ENCODE results near the gene PDE10A.

Gene PDE10A

DNA sequence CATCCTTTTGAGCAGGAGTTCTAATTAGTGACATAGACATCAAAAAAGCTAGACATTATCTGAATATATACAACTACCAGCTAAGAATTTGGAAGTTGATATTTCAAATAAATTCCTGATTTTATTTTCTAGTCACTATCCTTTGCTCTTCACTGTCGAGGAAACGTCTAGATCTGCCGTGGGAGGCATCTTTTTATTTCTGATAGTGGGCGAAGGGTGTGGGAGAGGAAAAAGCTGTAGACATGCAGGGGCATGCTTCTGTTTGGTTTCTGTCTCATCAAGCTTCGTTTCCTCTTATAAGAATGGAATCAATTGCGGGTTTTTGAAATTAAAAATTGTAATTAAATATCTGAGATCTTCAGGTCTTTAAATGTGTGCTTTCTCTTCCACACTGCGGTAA, 337.4 kb downstream of the PDE10A start:
- FAIRE-seq: no peak

DNA sequence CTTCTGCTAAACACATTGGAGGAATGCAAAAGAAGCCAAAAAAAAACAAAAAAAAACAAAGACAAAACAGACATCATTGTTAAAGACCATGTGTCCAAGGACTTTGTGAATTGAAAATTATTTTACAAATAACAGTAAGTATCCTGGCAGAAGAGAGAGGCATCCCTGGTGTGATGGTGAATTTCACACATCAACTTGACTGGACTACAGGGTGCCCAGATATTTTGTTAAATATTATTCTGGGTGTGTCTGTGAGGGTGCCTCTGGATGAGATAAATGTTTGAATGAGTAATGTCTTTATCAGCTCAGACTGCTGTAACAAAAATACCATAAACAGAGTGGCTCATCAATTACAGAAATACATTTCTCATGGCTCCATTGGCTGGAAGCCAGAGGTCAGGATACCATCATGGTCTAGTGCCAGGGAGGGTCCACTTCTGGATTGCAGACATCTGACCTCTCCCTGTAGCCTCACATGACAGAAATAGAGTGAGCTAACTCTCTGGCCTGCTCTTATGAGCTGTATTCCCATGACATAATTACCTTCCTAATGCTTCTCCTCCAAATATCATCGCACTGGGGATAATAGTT, 341.4 kb downstream of the PDE10A start:
- FAIRE-seq: no peak

DNA sequence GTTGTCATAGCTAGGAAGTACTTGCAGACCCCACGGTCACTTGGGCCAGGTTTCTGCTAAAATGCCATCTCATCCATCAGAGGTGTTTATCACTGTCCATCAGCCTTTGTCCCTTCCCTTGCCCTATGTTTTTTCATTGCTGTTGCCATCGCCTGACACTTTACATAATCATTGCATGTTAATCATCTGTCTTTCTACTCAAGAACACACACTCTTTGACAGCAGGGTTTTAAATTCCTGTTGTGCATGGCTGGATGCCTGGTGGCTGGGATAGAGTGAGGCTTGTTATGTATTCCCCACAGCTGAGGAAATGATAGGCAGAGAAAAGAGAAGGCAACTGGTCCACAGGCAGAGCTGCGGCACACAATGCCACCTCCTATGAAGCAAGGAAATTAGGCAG, 341.9 kb downstream of the PDE10A start:
- no peak for FAIRE-seq

DNA sequence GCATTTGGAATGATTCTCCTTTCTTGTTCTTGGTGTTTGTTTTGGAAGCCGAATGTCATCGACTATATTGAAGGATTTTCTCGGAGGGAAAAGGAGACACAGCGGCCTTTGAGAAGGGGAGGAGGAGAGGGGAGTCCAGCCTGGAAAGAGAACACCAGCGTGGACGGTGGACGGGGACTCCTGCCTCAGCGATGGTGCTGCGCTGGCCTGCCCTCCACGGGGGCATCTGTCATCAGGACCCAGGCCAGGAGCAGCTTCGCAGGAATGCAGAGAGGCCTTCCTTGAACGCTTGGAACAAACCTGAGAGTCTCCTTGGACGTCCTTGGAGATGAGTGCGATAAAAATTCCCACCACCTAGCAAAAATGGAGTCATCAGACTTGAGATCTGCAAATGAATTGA, 345.3 kb downstream of the PDE10A start:
- no peak for FAIRE-seq

DNA sequence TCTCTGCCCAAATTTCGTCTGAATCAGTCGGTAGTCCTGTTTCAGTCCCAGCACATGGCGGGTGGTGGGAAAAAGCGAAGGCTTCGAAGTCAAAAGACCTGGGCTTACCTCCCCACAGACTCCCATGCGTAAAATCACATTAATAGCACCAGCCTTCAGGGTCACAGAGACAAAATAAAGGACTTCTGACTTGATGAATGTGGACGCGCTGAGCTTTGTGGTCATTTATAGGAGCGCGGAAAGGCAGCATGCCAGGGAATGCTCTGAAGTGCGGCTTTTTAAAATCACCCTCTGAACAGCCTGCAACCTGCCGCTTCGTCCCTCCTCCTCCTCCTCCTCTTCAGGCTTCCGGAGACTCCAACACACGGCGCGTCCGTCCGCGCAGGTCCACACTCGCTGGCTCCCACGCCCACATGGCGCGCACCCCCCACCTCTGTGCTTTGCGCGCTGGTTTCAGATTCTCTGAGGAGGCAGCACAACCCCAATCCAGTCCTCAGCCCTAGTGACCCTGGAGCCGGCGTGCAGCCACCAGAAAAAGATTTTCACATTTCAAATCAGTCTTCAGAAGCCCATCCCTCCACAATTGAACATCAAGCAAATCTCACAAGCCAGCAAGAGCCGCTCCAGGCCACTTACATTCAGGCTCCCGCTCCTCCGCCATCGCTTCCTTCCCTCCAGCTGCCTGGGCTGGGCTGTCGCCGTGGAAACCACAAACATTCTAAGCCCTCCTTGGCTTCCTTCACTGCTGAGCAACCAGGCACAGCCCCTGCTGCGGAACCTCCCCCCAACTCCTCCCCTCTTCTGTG, 353.9 kb downstream of the PDE10A start, which contains the start of gene C6orf118:
TSS of gene C6orf118 (minus strand) at position 680 of the 806 bp plus-strand sequence. CDS start at position 661, 19 bp downstream.
- no peak for FAIRE-seq

DNA sequence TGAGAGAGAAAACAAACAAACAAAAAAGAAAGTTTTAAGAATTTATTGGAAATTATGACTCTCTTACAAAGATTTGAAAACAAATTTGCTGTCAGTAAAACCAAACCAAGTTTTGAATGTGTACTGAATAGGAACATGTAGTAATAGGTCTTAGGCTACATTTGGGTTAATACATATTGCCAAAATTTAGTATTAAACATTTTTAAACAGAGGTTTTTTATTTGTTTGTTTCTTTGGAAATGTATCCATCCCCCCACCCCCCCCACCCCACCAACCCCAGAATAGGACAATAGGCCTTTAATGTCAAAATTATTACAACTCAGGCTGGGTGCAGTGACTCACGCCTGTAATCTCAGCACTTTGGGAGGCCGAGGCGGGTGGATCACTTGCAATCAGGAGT, 356.1 kb downstream of the PDE10A start:
- no peak for FAIRE-seq

DNA sequence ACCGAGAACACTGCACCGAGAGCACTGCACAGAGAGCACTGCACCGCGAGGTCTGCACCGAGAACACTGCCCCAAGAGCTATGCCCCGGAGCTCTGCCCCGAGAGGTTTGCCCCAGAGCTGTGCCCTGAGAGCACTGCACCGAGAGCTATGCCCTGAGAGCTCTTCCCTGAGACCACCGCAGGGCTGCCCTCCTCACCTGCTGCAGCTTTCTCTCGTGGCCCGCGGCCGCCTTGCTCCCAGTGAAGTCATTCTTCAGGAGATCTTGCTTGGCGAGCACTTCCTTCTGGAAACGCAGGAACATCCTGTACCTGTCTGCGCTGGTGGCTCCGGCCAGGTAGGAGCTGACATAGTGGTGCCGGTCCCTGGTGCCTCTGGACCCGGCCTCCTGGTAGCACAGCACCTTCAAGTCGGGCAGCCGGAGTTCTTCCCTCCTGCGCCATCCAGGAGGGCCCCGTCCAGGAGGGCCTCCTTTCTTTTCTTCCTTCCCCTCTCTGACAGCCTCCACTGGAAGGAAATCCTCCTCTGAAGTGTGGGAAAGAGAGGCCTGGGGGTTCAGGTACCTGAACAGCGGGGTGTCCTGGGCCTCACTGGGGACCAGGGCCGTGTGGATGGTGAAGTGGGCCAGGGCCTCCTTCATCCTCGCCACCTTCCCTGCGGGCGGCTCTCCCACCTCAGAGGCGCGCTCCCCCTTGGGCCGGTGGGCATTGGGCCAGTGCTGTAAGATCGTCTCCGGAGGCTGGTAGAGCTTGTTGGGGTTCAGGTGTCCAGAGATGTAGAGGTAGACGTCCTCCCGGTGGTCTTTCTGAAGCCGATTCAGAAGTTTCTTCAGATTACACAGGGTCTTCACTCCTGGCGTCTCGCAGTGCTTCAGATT, 361.4 kb downstream of the PDE10A start:
- FAIRE-seq: no peak

DNA sequence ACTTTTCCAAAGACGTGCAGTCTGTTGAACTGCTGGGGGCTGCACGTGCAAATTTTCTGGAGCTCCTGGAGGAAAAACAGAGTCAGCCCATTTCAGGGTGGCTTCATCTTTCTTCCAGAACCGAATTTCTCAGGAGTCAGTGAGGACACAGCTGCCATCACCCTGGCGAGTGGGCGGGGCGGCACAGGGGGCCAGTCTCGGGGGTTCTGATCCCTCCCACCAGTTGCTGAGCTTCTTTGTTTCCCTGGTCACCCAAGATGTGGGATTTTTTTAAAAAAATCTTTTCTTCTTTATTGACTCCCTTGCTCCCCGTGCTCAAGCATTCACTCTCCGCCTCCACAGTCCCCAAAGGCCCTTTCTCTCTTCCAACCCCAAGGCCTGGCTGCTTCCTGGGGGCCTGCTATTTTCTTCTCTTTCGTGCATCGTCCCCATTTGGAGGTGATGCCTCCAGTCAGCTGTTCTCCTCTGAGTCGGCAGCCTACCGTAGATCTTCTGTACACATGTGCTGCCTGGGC, 362.6 kb downstream of the PDE10A start:
- FAIRE-seq: no peak

DNA sequence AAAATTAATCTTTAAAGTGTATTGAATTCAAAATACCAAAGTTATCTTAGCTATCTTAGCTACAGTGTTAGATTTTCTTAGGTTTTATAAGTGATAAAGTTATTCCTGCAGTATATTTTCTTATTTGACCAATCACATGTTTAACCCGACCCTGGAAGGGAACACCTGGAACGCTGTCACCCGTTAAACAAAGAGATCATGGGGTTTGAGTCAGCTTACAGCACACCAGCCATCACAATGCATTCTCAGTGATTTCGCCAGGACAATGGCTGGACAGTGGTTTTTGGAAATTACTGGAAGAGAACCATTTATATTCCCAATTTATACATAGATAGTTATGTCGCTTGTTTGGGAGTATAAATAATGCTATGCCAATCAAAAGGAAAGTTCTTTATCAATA, 364.2 kb downstream of the PDE10A start:
- no peak for FAIRE-seq

DNA sequence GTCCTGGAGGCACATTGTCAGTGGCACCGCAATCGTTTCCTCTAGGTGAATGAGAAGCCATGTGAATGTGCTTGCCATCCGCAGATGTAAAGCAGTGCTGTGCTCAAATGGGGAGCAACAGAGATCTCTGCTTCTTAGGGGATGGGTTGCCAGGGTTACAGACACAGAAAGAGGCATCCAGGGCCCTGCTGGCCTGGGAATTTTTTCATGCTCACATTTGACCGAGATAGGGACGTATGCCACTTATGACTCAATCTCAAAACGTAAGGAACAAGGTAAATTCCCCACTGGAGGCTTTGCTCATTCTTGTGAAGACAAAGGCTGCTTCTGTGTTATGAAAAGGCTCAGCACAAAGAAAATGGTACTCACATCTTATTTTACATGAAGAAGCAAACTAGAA, 364.6 kb downstream of the PDE10A start:
- FAIRE-seq: no peak

DNA sequence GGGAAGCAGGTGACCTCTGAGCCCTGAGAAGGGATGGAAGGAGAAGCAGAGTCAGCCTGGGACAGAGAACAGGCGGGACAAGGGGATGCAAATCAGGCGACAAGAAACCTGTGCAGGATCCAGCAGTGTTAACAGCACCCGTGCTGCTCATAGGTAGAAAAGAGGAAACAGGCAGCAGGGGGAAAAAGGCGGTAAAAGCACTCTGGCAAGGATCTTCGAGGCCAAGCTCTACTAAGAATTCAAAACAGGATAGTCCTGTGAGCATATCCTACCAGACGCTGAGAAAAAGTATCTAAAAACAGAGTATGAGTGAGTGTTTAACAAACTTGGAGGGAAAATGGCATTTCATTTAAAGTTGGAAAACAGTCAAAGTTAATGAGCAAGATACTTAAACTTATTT, 370.4 kb downstream of the PDE10A start:
- no peak for FAIRE-seq

All from islet of Langerhans (tissue), 1 donor.